Measurements from ENCODE around the gene AP1M1. TPM values are rescaled to one million over a fixed set of nuclear protein-coding genes. Genes with fewer than 3 reads are reported as not detected.

The AP1M1 gene
- total RNA-seq, 1 donor from 2014 or later = 23.4 TPM

DNA sequence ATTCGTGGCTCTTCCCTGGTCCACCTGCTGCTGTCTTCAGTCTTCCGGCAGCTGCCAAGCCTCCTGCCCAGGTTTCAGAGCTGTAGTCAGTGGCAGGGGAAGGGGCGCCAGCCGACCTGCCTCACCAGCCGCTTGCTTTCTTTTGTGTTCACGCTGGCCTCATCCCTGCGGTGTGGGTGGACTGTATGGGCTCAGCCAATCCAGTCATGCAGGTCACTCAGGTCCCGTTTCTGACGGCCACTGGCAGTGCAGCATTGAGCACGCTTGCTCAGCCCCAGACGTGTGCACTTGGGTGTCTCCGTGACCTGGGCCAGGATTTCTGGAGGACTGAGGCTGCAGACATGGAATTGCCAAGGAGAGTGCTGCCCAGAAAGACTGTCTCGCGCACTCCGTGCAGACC, 26.0 kb downstream of the AP1M1 start:
- DNase-seq (ENCODE audit: low read depth) = no peak
- FAIRE-seq = no peak
- Histone ChIP-seq H3K36me3 (ENCODE audit: control insufficient read depth, insufficient read depth, low read length) (peaks cover 27% of the 10 kb centered on the region), H3K4me3 (ENCODE audit: low read depth, low read length) (no peak overlapping the region), H3K27me3 (ENCODE audit: control insufficient read depth, insufficient read depth, low read length) (no peaks in the 10 kb centered on the region)
- TF ChIP-seq, protein P1, sequence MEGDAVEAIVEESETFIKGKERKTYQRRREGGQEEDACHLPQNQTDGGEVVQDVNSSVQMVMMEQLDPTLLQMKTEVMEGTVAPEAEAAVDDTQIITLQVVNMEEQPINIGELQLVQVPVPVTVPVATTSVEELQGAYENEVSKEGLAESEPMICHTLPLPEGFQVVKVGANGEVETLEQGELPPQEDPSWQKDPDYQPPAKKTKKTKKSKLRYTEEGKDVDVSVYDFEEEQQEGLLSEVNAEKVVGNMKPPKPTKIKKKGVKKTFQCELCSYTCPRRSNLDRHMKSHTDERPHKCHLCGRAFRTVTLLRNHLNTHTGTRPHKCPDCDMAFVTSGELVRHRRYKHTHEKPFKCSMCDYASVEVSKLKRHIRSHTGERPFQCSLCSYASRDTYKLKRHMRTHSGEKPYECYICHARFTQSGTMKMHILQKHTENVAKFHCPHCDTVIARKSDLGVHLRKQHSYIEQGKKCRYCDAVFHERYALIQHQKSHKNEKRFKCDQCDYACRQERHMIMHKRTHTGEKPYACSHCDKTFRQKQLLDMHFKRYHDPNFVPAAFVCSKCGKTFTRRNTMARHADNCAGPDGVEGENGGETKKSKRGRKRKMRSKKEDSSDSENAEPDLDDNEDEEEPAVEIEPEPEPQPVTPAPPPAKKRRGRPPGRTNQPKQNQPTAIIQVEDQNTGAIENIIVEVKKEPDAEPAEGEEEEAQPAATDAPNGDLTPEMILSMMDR (IDR thresholded peaks at IDR 0.05; ENCODE audit: insufficient read depth, low read length, severe bottlenecking) = no peak

DNA sequence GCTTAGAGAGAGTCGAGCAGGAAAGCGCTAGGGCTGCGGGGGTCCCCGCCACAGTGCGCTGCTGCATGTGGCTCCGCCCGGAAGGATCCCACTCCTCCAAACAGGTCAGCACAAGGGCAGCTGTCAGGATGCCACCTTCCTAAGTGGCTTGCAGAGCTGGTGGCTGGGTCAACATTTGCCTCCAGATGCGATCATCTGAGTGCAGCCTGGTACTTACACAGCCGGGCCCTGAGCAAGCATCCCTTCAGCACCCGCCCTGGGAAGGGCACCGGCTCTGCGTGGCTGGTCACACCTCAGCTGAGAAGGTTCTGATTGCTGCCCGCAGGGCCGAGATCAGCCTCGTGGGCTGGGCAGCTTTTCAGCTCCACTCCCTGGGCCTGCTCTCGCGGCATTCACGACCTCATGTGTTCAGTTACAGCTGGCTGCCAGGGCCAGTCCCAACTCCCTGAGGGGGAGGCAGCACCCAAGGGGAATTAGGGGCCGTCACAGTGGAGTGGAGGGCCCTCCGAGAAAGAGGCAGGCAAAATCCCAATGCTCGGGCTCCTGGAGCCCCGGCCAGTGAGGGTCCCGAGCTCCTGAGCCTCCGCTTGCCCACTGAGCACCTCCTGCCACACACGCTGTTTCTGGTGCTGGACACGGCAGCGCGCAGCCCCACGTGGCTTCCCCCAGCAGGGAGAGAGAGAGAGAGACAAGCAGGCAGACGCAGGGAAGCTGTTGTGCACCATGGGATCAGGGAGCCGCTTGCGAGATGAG, 26.8 kb downstream of the AP1M1 start:
- Histone ChIP-seq H3K27me3 (ENCODE audit: control insufficient read depth, insufficient read depth, low read length) (no peaks in the 10 kb centered on the region), H3K4me3 (ENCODE audit: low read depth, low read length) (no peak overlapping the region), H3K36me3 (ENCODE audit: control insufficient read depth, insufficient read depth, low read length) (peaks cover 33% of the 10 kb centered on the region)
- DNase-seq (ENCODE audit: low read depth) (no peak), FAIRE-seq (no peak)
- TF ChIP-seq, protein P1 (IDR thresholded peaks at IDR 0.05; ENCODE audit: insufficient read depth, low read length, severe bottlenecking) = no peak

DNA sequence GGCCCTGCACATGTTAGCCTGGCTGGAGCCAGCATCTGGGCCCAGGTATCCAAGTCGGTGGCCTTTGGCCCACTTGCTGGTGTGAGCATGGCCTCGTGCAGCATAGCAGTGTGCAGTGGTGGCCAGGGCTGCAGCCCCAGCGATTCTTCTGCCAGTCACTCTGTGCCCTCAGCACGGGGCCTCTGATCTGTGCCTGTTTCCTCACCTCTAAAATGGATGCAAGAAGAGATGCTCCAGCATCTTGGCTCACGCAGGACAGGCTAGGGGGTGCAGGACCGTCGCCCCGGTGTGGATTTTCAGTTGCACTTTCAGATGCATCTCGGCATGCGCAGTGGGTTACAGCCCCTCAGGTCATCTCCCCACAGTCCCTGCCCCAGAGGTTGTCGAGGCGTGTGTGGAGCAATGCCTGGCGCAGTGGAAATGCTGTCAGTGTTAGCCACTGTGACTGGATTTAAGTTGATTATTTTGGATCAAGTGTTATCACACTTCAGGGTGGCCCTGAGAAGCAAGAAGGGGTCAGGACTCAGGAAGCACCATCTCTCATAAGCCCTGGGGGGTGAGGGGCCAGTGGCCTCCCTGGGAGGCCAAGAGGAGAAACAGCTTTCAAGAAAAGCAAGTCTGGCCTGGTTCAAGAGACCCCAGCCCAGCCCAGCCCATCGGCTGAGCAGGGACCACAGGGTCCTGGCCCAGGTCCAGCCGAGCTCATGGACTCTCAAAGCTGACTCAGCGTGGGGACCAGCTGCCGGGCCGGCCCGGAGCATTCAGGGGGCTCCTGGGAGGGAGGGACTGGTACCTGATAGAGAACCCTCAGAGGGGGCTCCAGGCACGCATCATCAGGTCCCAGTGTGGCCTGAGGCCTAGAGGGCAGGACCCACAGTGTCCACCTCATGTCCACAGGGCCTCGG, 27.8 kb downstream of the AP1M1 start:
- no peak for DNase-seq (ENCODE audit: low read depth)
- Histone ChIP-seq H3K36me3 (ENCODE audit: control insufficient read depth, insufficient read depth, low read length) (peaks cover 37% of the 10 kb centered on the region), H3K27me3 (ENCODE audit: control insufficient read depth, insufficient read depth, low read length) (no peaks in the 10 kb centered on the region), H3K4me3 (ENCODE audit: low read depth, low read length) (no peak overlapping the region)
- TF ChIP-seq, protein P1 (IDR thresholded peaks at IDR 0.05; ENCODE audit: insufficient read depth, low read length, severe bottlenecking) = no peak
- FAIRE-seq = no peak

DNA sequence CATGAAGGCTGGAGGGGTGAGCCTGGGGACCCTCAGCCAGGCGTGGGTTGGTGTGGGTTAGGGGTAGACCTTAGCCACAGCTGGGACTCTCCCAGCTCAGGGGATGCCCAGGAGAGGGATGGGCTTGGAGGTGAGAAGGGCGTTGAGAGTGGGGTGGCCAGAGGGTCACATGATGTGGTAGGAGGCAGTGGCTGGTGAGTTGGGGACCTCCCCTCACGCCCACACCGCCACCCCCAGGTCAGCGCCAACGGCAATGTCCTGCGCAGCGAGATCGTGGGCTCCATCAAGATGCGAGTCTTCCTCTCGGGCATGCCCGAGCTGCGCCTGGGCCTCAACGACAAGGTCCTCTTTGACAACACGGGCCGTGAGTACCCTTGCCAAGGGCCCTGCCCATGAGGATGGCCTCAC, 28.5 kb downstream of the AP1M1 start:
- FAIRE-seq (no peak), DNase-seq (ENCODE audit: low read depth) (no peak)
- peaks cover 38% of the 10 kb centered on the region for H3K36me3 ChIP-seq (ENCODE audit: control insufficient read depth, insufficient read depth, low read length)

DNA sequence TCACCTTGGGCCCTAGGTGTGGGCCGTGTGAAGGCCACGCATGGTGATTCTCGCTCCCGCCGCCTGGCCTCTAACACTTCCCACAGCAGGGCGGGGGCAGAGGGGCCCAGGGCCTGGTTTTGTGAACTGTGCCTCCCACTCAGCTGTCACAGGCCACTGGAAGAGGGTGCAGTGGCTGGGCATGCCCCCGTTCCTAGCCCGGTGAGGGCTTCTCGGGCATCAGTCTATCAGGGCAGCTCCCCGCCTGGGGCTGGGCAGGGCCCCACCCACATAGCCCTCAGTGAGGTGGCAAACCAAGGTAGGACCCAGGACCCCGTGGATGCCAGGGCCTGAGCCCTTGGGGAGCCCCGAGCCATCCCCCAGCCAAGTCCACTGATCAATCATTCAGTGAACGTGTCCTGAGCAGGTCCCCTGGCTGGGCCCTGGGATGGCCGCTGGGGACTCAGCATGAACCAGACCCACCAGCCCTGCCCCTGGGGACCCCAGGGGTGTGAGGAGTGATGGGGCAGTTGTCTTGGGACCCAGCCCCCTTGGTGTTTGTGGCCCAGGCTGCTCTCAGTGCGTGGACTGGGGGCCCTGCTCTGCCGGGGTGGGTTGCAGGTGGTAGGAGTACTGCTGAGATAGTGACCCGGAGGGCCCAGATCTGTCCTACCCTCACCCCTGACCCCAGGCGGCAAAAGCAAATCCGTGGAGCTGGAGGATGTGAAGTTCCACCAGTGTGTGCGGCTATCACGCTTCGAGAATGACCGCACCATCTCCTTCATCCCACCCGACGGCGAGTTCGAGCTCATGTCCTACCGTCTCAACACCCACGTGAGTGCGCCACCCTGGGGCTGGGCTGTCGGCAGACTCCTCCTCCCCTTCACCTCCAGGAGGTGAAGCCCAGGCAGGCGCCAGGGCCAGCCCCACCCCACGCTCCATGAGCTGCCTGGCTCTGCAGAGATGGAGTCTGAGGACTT, 29.4 kb downstream of the AP1M1 start:
- TF ChIP-seq, protein P1 (IDR thresholded peaks at IDR 0.05; ENCODE audit: insufficient read depth, low read length, severe bottlenecking) = no peak
- Histone ChIP-seq H3K4me3 (ENCODE audit: low read depth, low read length) (no peak overlapping the region), H3K27me3 (ENCODE audit: control insufficient read depth, insufficient read depth, low read length) (no peaks in the 10 kb centered on the region), H3K36me3 (ENCODE audit: control insufficient read depth, insufficient read depth, low read length) (peaks cover 41% of the 10 kb centered on the region)
- FAIRE-seq (no peak), DNase-seq (ENCODE audit: low read depth) (no peak)

More for the DNA sequence above, 28.5 kb downstream of the AP1M1 start:
- H3K27me3 ChIP-seq (ENCODE audit: control insufficient read depth, insufficient read depth, low read length) = no peaks in the 10 kb centered on the region
- H3K4me3 ChIP-seq (ENCODE audit: low read depth, low read length) = no peak overlapping the region
- TF ChIP-seq, protein P1 (IDR thresholded peaks at IDR 0.05; ENCODE audit: insufficient read depth, low read length, severe bottlenecking) = no peak
